HG03565 (cell line): ENCODE measurements around the gene PLCD1.

Experiments
- ATAC-seq: cut with Tn5 transposase; IDR thresholded peaks from one replicate; pipeline ENCODE4 v1.9.1; 2021; ENCODE audit warnings: mild to moderate bottlenecking, moderate library complexity; ENCODE audit not compliant: unreplicated experiment

The PLCD1 gene

GRCh38 chr3:38001456-38002081 lies 27.9 kb downstream of the PLCD1 start:
- ATAC-seq, result no peak

GRCh38 chr3:38000965-38001455 lies 28.4 kb downstream of the PLCD1 start:
- no peak for ATAC-seq

GRCh38 chr3:38000242-38000916 lies 29.1 kb downstream of the PLCD1 start:
- ATAC-seq, result no peak

GRCh38 chr3:37999836-38000235 lies 29.6 kb downstream of the PLCD1 start:
- no peak for ATAC-seq

GRCh38 chr3:37997791-37998370 lies 31.6 kb downstream of the PLCD1 start:
- ATAC-seq, result no peak

- no peak for ATAC-seq
Observed at GRCh38 chr3:37997342-37997741, 32.1 kb downstream of the PLCD1 start.

- peak; percentile 59 for ATAC-seq
Observed at GRCh38 chr3:37996785-37997301, 32.6 kb downstream of the PLCD1 start.

- ATAC-seq, result no peak
Observed at GRCh38 chr3:37995652-37996641, 33.5 kb downstream of the PLCD1 start.

- ATAC-seq, result no peak
Observed at GRCh38 chr3:37994639-37994972, 34.8 kb downstream of the PLCD1 start.

- ATAC-seq, result peak; percentile 37
Observed at GRCh38 chr3:37993820-37994638, 35.4 kb downstream of the PLCD1 start.

GRCh38 chr3:37993460-37993819 lies 36.0 kb downstream of the PLCD1 start:
- ATAC-seq, result no peak

GRCh38 chr3:37993067-37993455 lies 36.4 kb downstream of the PLCD1 start:
- no peak for ATAC-seq

GRCh38 chr3:37992271-37993066 lies 37.0 kb downstream of the PLCD1 start:
- ATAC-seq, result no peak

- no peak for ATAC-seq
Observed at GRCh38 chr3:37991823-37992222, 37.6 kb downstream of the PLCD1 start.

GRCh38 chr3:37991109-37991508 lies 38.3 kb downstream of the PLCD1 start:
- ATAC-seq, result no peak

- no peak for ATAC-seq
Observed at GRCh38 chr3:37990527-37990926, 38.9 kb downstream of the PLCD1 start, which contains the start of gene VILL. TSS of gene VILL (plus strand) at chr3:37990786. CDS start at chr3:37993673, 2,887 bp downstream.

- no peak for ATAC-seq
Observed at GRCh38 chr3:37989821-37990480, 39.5 kb downstream of the PLCD1 start.

- ATAC-seq, result no peak
Observed at GRCh38 chr3:37988931-37989525, 40.4 kb downstream of the PLCD1 start.
